ENCODE results near the gene CDHR3. TPM values are rescaled to one million over a fixed set of nuclear protein-coding genes. Genes with fewer than 3 reads are reported as not detected.

The CDHR3 gene
- total and polyA plus RNA-seq, 10 of the 15 experiments (the other 5 are each of a cell fraction or from before 2014, with no cell fraction given): 0.06 to 0.11 TPM; not detected in 8

DNA sequence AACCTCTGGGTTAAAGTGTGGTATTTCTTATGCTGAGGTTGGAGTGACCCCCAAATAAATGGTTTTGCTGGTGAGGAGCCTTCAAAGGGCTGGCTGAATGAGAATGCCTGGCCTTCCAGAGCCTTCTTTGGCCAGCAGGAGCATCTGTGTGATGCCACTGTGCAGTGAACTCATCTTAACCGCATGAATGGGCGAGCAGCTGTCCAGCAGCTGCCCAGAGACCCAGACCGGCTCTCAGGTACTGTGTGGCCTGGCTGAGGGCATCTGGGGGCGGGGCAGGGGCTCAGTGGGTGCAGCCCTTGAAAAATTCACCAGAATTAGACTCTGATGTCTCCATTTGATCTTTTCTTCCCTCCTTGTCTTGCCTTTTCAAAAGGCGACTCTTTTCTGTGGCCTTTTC is 90.0 kb downstream of the CDHR3 start:
- Histone ChIP-seq H2AFZ (ENCODE audit: control insufficient read depth, low read depth, low read length) (no peak overlapping the region), H3K9me3 (replicated peaks; ENCODE audit: control insufficient read depth, insufficient read depth, low read length) (peaks cover 2% of the 10 kb centered on the region; the same call in 1 of the 3 replicates), H4K20me1 (ENCODE audit: control insufficient read depth, insufficient read depth) (no peaks in the 10 kb centered on the region), H3K4me3 (no peak overlapping the region), H3K27ac (ENCODE audit: control insufficient read depth, insufficient read depth) (no peak overlapping the region), H3K4me1 (ENCODE audit: control insufficient read depth, insufficient read depth, low read length) (peaks cover 17% of the 10 kb centered on the region), H3K27me3 (replicated peaks in 1 of 2; ENCODE audit: control insufficient read depth in 2 of 2, insufficient read depth in 2 of 2, low read length in 1 of 2) (0 out of 4 replicates have a peak, but pooled peaks cover 0 to 1% of the 10 kb centered on the region in 2 experiments), H3K4me2 (ENCODE audit: control insufficient read depth, insufficient read depth) (no peak overlapping the region), H3K36me3 (ENCODE audit: control insufficient read depth in 2 of 2, insufficient read depth in 2 of 2, low read length in 1 of 2) (no peaks in the 10 kb centered on the region), H3K79me2 (ENCODE audit: control insufficient read depth, insufficient read depth, low read length) (no peaks in the 10 kb centered on the region), H3K9ac (ENCODE audit: control insufficient read depth, insufficient read depth, low read length) (no peak overlapping the region)
- DNase-seq (ENCODE audit: low read depth, low spot score) (no peak), FAIRE-seq (no peak), ATAC-seq (no peak)
- ChIA-PET SMC1A (ENCODE audit: uncharacterized antibody, unreplicated experiment) (no interaction called here), POLR2A (no interaction called here), RAD21 (ENCODE audit: unreplicated experiment) (no interaction called here), CTCF (interaction anchor here (0.6 to 9.2 kb wide), 2 partner anchors 100 to 354 kb away, joined by 3 to 288 read pairs; no protein-coding TSS in a partner anchor)
- TF ChIP-seq, protein P1, sequence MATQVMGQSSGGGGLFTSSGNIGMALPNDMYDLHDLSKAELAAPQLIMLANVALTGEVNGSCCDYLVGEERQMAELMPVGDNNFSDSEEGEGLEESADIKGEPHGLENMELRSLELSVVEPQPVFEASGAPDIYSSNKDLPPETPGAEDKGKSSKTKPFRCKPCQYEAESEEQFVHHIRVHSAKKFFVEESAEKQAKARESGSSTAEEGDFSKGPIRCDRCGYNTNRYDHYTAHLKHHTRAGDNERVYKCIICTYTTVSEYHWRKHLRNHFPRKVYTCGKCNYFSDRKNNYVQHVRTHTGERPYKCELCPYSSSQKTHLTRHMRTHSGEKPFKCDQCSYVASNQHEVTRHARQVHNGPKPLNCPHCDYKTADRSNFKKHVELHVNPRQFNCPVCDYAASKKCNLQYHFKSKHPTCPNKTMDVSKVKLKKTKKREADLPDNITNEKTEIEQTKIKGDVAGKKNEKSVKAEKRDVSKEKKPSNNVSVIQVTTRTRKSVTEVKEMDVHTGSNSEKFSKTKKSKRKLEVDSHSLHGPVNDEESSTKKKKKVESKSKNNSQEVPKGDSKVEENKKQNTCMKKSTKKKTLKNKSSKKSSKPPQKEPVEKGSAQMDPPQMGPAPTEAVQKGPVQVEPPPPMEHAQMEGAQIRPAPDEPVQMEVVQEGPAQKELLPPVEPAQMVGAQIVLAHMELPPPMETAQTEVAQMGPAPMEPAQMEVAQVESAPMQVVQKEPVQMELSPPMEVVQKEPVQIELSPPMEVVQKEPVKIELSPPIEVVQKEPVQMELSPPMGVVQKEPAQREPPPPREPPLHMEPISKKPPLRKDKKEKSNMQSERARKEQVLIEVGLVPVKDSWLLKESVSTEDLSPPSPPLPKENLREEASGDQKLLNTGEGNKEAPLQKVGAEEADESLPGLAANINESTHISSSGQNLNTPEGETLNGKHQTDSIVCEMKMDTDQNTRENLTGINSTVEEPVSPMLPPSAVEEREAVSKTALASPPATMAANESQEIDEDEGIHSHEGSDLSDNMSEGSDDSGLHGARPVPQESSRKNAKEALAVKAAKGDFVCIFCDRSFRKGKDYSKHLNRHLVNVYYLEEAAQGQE (IDR thresholded peaks at IDR 0.05; ENCODE audit: low read depth, low read length): peak; percentile 50; the same call in 1 of the 2 replicates
- no peak for TF ChIP-seq ATF7 (IDR thresholded peaks at IDR 0.05; ENCODE audit: low read depth)
- WGBS (ENCODE audit: insufficient coverage, insufficient replicate concordance, low lambda C conversion rate, missing lambda C conversion rate): 37% methylated on average over 5 of the region's 5 CpGs
- no TSS peak for BruUV-seq (replicated peaks)
- in situ Hi-C loops (cut with MboI) (no loop called here), intact Hi-C loops (cut with micrococcal nuclease; ENCODE audit: unreplicated experiment) (loop anchor here (10.0 kb wide), 1 partner anchor 412 kb away; no protein-coding TSS in a partner anchor)

Measured in GM12878 (cell line).